HG03095 (cell line): ENCODE results near the gene CCDC50.

ENCODE experiments used
- ATAC-seq: cut with Tn5 transposase; IDR thresholded peaks from one replicate; pipeline ENCODE4 v1.9.1; 2021; ENCODE audit warnings: moderate library complexity; ENCODE audit not compliant: unreplicated experiment

Gene CCDC50

GRCh38 chr3:191415566-191415965 is 86.4 kb downstream of the CCDC50 start:
- ATAC-seq = no peak

- no peak for ATAC-seq
Measured at GRCh38 chr3:191417457-191417729, 88.2 kb downstream of the CCDC50 start.

- no peak for ATAC-seq
Measured at GRCh38 chr3:191420771-191421170, 91.6 kb downstream of the CCDC50 start.

DNA sequence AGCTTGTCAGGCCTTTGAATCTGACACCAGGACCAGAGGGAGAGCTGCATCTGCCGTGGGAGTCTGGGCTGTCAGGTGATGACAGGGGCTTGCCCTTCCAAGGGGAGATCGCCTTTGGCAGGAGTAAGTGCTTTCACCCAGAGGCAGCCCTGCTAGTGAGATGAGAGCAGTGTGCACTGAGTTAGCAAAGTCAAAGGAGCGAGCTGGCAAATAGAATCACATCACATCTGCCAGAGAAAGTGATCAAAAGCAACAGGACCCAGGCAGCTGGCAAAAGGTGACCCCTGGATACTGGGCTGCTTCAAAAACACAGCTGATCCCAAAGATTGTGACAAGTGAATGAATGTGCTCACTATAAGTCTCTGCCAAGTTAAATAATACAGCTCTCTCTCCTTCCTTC is 95.7 kb downstream of the CCDC50 start:
- no peak for ATAC-seq

- ATAC-seq = no peak
Measured at GRCh38 chr3:191425322-191425734, 96.1 kb downstream of the CCDC50 start.

DNA sequence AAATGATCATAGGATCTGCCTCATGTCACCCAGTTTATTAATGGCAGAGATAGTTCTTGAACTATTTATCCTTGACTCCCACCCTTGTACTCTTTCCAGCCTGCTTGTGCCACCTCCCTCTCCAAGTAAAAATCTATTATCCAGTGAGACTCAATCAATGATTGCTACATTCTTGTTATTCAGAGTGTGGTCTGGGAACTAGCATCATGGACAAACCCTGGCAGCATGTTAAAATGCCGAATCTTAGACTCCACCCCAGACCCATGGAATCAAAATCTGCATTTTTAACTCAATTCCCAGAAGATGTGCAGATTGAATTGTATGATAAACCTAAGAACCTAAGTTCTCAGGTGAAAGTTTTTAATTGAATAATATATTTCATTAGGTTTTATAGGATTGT is 97.1 kb downstream of the CCDC50 start:
- ATAC-seq = no peak

GRCh38 chr3:191428177-191428576 is 99.0 kb downstream of the CCDC50 start:
- no peak for ATAC-seq

DNA sequence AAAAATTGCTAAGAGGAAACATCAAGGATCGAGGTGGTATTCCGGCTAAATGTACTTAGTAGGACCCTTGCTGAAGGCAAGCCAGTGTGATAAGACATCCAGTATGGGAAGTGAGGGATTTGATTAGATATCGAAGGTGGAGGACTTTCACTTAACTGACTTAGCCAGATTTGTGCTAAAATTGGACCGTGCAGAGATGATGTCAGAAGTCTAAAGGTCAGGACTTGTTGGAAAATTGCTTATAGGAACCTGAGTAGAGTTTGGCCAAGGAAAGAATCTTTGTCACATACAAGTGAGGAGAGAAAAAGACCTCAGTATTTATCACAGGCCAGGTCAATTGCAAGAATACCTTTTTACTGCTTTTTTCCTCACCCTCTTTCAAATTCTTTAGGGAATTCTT is 100.9 kb downstream of the CCDC50 start:
- ATAC-seq = no peak

DNA sequence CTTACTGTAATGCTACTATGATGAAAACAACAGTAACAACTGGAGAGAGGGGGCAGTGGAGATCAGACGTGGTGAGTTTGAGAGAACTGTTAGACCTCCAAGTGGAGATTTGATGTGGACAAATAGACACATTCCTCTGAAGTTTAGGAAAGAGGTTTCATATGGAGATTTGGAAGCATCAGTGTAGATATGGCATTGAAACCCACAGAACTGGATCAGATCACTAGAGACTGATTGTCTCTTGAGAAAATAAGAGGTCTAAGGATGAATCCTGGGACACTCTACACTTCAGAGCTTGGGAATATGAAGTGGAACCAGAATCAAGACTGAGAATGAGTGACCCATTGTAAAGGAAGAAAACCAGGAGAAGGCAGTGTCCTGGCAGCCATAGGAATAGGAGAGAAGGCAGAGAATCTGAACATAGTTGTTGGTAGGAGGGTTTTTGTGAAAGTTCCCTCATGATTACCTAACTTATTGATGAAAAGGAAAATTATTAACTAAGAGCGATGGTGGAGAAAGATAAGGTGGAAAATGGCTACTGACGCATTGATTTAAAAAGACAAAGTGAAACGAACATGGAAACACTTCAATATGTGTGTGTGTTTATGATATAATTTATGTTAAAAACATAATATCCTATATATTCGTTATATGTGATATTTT is 102.1 kb downstream of the CCDC50 start:
- no peak for ATAC-seq

DNA sequence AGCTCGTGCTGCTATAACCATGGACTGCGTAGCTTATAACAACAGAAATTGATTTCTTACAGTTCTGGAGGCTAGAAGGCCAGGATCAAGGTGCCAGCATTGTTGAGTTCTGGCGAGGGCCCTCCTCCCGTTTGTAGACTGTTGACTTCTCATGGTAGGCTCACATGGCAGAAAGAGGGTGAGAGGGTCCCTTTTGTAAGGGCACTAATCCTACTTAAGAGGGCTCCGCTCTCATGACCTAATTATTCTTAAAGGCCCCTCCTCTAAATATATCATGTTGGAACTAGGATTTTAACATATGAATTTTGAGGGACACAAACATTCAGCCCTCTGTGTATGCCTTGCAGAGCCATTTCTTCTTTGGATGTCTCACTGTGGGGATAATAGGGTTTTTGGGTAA is 103.0 kb downstream of the CCDC50 start:
- no peak for ATAC-seq

- ATAC-seq = no peak
Measured at GRCh38 chr3:191434024-191434423, 104.8 kb downstream of the CCDC50 start.

- ATAC-seq = no peak
Measured at GRCh38 chr3:191435981-191436380, 106.8 kb downstream of the CCDC50 start.

- ATAC-seq = no peak
Measured at GRCh38 chr3:191438150-191438814, 109.1 kb downstream of the CCDC50 start.

- no peak for ATAC-seq
Measured at GRCh38 chr3:191440532-191440931, 111.3 kb downstream of the CCDC50 start.

DNA sequence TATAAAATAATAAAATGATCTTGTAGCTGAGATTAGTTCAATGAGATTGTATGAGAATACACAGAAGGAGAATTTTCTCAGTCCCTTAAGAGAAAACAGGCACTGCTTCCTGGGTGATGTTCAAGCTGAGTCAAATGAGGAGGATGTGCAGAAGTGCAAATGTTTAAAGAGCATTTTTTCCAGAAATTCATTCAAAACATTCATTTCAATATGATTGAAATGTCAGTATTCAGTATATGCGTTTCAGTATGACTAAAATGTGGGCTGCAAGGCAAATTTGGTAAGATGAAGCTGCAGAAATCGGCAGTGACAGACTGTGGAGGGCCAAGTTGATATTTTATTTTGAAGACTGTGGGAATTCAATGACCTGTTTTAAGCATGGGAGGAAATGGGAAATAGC is 112.5 kb downstream of the CCDC50 start:
- no peak for ATAC-seq

GRCh38 chr3:191444569-191444968 is 115.4 kb downstream of the CCDC50 start:
- ATAC-seq = no peak
